HG03442 (cell line): ENCODE data around the gene SLC22A4.

ENCODE experiments used
- ATAC-seq: cut with Tn5 transposase; IDR thresholded peaks from one replicate; pipeline ENCODE4 v1.9.1; 2021; ENCODE audit warnings: mild to moderate bottlenecking, moderate library complexity; ENCODE audit not compliant: unreplicated experiment

The SLC22A4 gene

GRCh38 chr5:132293992-132294727, at the start of gene SLC22A4:
Gene SLC22A4, plus strand, starts transcription at chr5:132294394. Its CDS starts 223 bp downstream, at chr5:132294617.
- ATAC-seq, result peak; percentile 63

GRCh38 chr5:132245593-132245992, 48.6 kb upstream of the SLC22A4 start:
- no peak for ATAC-seq

- no peak for ATAC-seq
Measured at GRCh38 chr5:132246806-132247205, 47.4 kb upstream of the SLC22A4 start.

GRCh38 chr5:132250547-132250946, 43.6 kb upstream of the SLC22A4 start:
- no peak for ATAC-seq

GRCh38 chr5:132251220-132251725, 42.9 kb upstream of the SLC22A4 start:
- ATAC-seq, result no peak

- ATAC-seq, result no peak
Measured at GRCh38 chr5:132253008-132253441, 41.2 kb upstream of the SLC22A4 start.

- no peak for ATAC-seq
Measured at GRCh38 chr5:132253452-132254320, 40.5 kb upstream of the SLC22A4 start.

GRCh38 chr5:132254321-132254977, 39.7 kb upstream of the SLC22A4 start:
- ATAC-seq, result no peak

GRCh38 chr5:132256086-132256782, 38.0 kb upstream of the SLC22A4 start:
- ATAC-seq, result no peak

GRCh38 chr5:132256783-132257130, 37.4 kb upstream of the SLC22A4 start:
- no peak for ATAC-seq

GRCh38 chr5:132257131-132258101, 36.8 kb upstream of the SLC22A4 start, which contains the start of gene PDLIM4:
Gene PDLIM4, plus strand, starts transcription at chr5:132257696. Its CDS starts 39 bp downstream, at chr5:132257735.
- no peak for ATAC-seq

GRCh38 chr5:132258102-132259068, 35.8 kb upstream of the SLC22A4 start:
- ATAC-seq, result no peak

GRCh38 chr5:132259069-132259851, 34.9 kb upstream of the SLC22A4 start:
- ATAC-seq, result no peak

- ATAC-seq, result no peak
Measured at GRCh38 chr5:132260051-132260450, 34.1 kb upstream of the SLC22A4 start.

- peak; percentile 60 for ATAC-seq
Measured at GRCh38 chr5:132260714-132261551, 33.3 kb upstream of the SLC22A4 start.
